GM12878 (cell line): Measurements from ENCODE around the gene SLC35F3. TPM values are rescaled to one million over a fixed set of nuclear protein-coding genes. Genes with fewer than 3 reads are reported as not detected.

Experiments used
- ATAC-seq: fragments of 200-7000 bp; cut with Tn5 transposase; 3 replicates; pipeline ENCODE4 v1.9.1; 2020; ENCODE audit warnings: mild to moderate bottlenecking, moderate library complexity
- BruUV-seq: library from RNA; stranded (reverse); fragments of 400-500 nt; replicated peaks from 2 replicates; lab custom pipeline; 2021; lab: Mats Ljungman, UMichigan
- CTCF ChIA-PET: fragments of 300-600 bp; sonication (Branson Sonifier 250); formaldehyde crosslinking; extraction: SDS; loops from one replicate; lab custom pipeline; 2021; ENCODE audit warnings: inconsistent platforms; lab: Yijun Ruan, JAX
- POLR2A ChIA-PET: fragments of 350-600 bp; formaldehyde crosslinking; extraction: SDS; loops from one replicate; lab custom pipeline; 2021; ENCODE audit warnings: inconsistent platforms; lab: Charles Lee
- RAD21 ChIA-PET: fragments of 300-600 bp; sonication (Branson Sonifier 250); formaldehyde crosslinking; loops from one replicate; lab custom pipeline; 2023; ENCODE audit warnings: antibody characterized with exemption; ENCODE audit not compliant: unreplicated experiment; lab: Charles Lee
- SMC1A ChIA-PET: fragments of 300-600 bp; sonication (Branson Sonifier 250); formaldehyde crosslinking; loops from one replicate; lab custom pipeline; 2023; ENCODE audit not compliant: unreplicated experiment, uncharacterized antibody; lab: Charles Lee
- DNase-seq: peaks from one replicate; pipeline ENCODE4 v3.0.0-alpha.2; 2011; ENCODE audit warnings: low read depth, low spot score
- FAIRE-seq: peaks from 3 replicates; lab custom pipeline; 2011; peaks lifted over from hg19 to GRCh38; lab: Jason Lieb, UNC
- H2AFZ ChIP-seq: 2 replicates; pipeline ENCODE4 v1.6.0; 2011; ENCODE audit warnings: low read depth, low read length, control low read depth; ENCODE audit not compliant: control insufficient read depth
- H3K27ac ChIP-seq: 2 replicates; pipeline ENCODE4 v1.5.1; 2011; ENCODE audit warnings: control low read depth; ENCODE audit not compliant: control insufficient read depth, insufficient read depth
- H3K27me3 ChIP-seq, 2 experiments: replicated peaks in 1 of 2; 2 replicates each; pipeline versions ENCODE4 v1.6.0 to v1.6.1; 2011; ENCODE audit warnings: low read length in 1 of 2; ENCODE audit not compliant: control insufficient read depth in 2 of 2, insufficient read depth in 2 of 2
- H3K36me3 ChIP-seq, 2 experiments: 2 replicates each; pipeline ENCODE4 v1.5.1; 2011; ENCODE audit warnings: low read length in 1 of 2; ENCODE audit not compliant: control insufficient read depth in 2 of 2, insufficient read depth in 2 of 2
- H3K4me1 ChIP-seq: 2 replicates; pipeline ENCODE4 v1.6.1; 2011; ENCODE audit warnings: mild to moderate bottlenecking, low read length, moderate library complexity, mixed read lengths; ENCODE audit not compliant: control insufficient read depth, insufficient read depth
- H3K4me2 ChIP-seq: 2 replicates; pipeline ENCODE4 v1.6.0; 2011; ENCODE audit warnings: control low read depth; ENCODE audit not compliant: control insufficient read depth, insufficient read depth
- H3K4me3 ChIP-seq: fragments of 200-600 bp; sonication (generic); 2 replicates; pipeline ENCODE4 v1.5.1; 2016
- H3K79me2 ChIP-seq: 2 replicates; pipeline ENCODE4 v1.6.0; 2011; ENCODE audit warnings: low read length; ENCODE audit not compliant: control insufficient read depth, insufficient read depth
- H3K9ac ChIP-seq: 2 replicates; pipeline ENCODE4 v1.8.0; 2011; ENCODE audit warnings: low read length, control low read depth, mixed read lengths; ENCODE audit not compliant: control insufficient read depth, insufficient read depth
- H3K9me3 ChIP-seq: replicated peaks from 3 replicates; pipeline ENCODE4 v1.5.1; 2011; ENCODE audit warnings: mild to moderate bottlenecking, low read length; ENCODE audit not compliant: control insufficient read depth, insufficient read depth
- H4K20me1 ChIP-seq: 2 replicates; pipeline ENCODE4 v1.6.0; 2011; ENCODE audit not compliant: control insufficient read depth, insufficient read depth
- CHD4 ChIP-seq: fragments of 200-600 bp; sonication (generic); IDR thresholded peaks from 2 replicates; pipeline ENCODE4 v1.6.1; 2016; ENCODE audit warnings: mild to moderate bottlenecking
- E2F8 ChIP-seq: fragments of 450-650 bp; IDR thresholded peaks from 2 replicates; pipeline ENCODE4 v1.6.1; 2018; ENCODE audit warnings: mild to moderate bottlenecking, low read depth, moderate library complexity; ENCODE audit not compliant: partially characterized antibody
- HDAC2 ChIP-seq: fragments of 200-600 bp; sonication (generic); IDR thresholded peaks from 2 replicates; pipeline ENCODE4 v1.6.1; 2017
- JUND ChIP-seq: IDR thresholded peaks from 2 replicates; pipeline ENCODE4 v1.6.1; 2012; ENCODE audit warnings: low read depth, mild to moderate bottlenecking, low read length, improper control_type of control experiment, moderate library complexity
- MYB ChIP-seq: fragments of 150-350 bp; IDR thresholded peaks from 2 replicates; pipeline ENCODE4 v1.6.1; 2014; ENCODE audit warnings: mild to moderate bottlenecking, low read depth, low read length, borderline replicate concordance
- RB1 ChIP-seq: fragments of 450-650 bp; formaldehyde crosslinking; IDR thresholded peaks from 2 replicates; pipeline ENCODE4 v1.6.1; 2017; ENCODE audit warnings: mild to moderate bottlenecking, borderline replicate concordance
- ZBED1 ChIP-seq: IDR thresholded peaks from 2 replicates; pipeline ENCODE4 v1.6.1; 2016; ENCODE audit warnings: borderline replicate concordance
- WGBS: methylation state at CpG from one replicate; pipeline ENCODE4 v1.1.6; 2016; ENCODE audit warnings: low lambda C conversion rate; ENCODE audit not compliant: insufficient replicate concordance, insufficient coverage; ENCODE audit errors: missing lambda C conversion rate; 5-methylcytosine and 5-hydroxymethylcytosine counted together
- in situ Hi-C: fragments of 300-500 bp; cut with MboI; formaldehyde crosslinking; loops from 9 replicates; pipeline ENCODE4 v1.14.3; 2018; ENCODE audit warnings: mixed read lengths
- intact Hi-C: fragments of 100-400 bp; cut with micrococcal nuclease; formaldehyde crosslinking; loops from one replicate; pipeline ENCODE4 v1.14.2; 2022; ENCODE audit not compliant: unreplicated experiment
- polyA plus RNA-seq, 11 experiments: library from polyadenylated mRNA; depleted of rRNA in 4 of 11; unstranded in 6 of 11; stranded (reverse) in 5 of 11; fragments of >200 nt; fragmentation: Nextera tagmentation in 4 of 11; fragmentation: Illumina TruSeq in 1 of 11; extraction: Ambion mirVana in 4 of 11; extraction: Trizol in 1 of 11; gene quantifications; 1 replicate in 1 of 11; 2 replicates in 10 of 11; pipeline versions ENCODE4 v1.2.1 to v1.2.3, GENCODE V29; 2011 to 2016; ENCODE audit warnings: inconsistent platforms in 2 of 11, missing spikeins in 2 of 11, low read depth in 1 of 11
- total RNA-seq, 4 experiments: library from RNA; depleted of rRNA in 3 of 4; stranded (reverse); fragments of >200 nt in 3 of 4; fragmentation: Illumina TruSeq in 1 of 4; extraction: Trizol in 1 of 4; gene quantifications; 2 replicates each; pipeline versions ENCODE4 v1.2.1 to v1.2.3, GENCODE V29; 2013 to 2021
- TF ChIP-seq, protein P1 (sequence below): fragments of 450-650 bp; IDR thresholded peaks from 2 replicates; pipeline ENCODE4 v1.6.1; 2017; ENCODE audit warnings: borderline replicate concordance
- TF ChIP-seq, protein P2 (sequence below): fragments of 150-350 bp; IDR thresholded peaks from 2 replicates; pipeline ENCODE4 v1.6.1; 2016; ENCODE audit warnings: low read depth, low read length

The SLC35F3 gene
- total and polyA plus RNA-seq, 10 of the 15 experiments (the other 5 are each of a cell fraction or from before 2014, with no cell fraction given): 1.0 to 8.6 (median 5.7) TPM

DNA sequence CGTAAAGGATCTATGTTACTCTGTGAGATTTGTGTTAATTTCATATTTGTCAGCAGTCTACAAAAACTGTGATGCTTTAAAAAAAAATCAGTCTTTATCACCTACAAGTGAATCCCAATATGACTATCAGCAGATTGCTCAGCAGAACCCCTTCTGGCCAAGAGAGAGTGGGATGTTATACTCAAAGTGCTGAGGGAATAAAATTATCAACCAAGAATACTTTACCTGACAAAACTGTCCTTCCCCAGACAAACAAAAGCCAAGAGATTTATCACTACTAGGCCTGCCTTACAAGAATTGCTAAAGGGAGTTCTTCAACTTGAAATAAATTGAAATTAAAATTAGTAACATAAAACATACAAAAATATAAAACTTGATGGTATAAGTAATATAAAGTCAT lies 105.2 kb downstream of the SLC35F3 start:
- Histone ChIP-seq H3K27me3 (no peaks in the 10 kb centered on the region), H3K4me2 (no peak overlapping the region), H3K36me3 (no peaks in the 10 kb centered on the region), H3K27ac (no peak overlapping the region), H4K20me1 (no peaks in the 10 kb centered on the region), H3K4me1 (no peaks in the 10 kb centered on the region), H3K4me3 (no peak overlapping the region), H3K9me3 (no peaks in the 10 kb centered on the region), H2AFZ (no peak overlapping the region), H3K9ac (no peak overlapping the region), H3K79me2 (no peaks in the 10 kb centered on the region)
- BruUV-seq: no TSS peak
- ChIA-PET RAD21 (no interaction called here), CTCF (no interaction called here), POLR2A (no interaction called here), SMC1A (no interaction called here)
- TF ChIP-seq CHD4 (no peak), RB1 (no peak), JUND (no peak), MYB (no peak), HDAC2 (no peak)
- TF ChIP-seq, protein P1, sequence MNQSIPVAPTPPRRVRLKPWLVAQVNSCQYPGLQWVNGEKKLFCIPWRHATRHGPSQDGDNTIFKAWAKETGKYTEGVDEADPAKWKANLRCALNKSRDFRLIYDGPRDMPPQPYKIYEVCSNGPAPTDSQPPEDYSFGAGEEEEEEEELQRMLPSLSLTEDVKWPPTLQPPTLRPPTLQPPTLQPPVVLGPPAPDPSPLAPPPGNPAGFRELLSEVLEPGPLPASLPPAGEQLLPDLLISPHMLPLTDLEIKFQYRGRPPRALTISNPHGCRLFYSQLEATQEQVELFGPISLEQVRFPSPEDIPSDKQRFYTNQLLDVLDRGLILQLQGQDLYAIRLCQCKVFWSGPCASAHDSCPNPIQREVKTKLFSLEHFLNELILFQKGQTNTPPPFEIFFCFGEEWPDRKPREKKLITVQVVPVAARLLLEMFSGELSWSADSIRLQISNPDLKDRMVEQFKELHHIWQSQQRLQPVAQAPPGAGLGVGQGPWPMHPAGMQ: no peak
- ATAC-seq (no peak), FAIRE-seq (no peak), DNase-seq (no peak)
- intact Hi-C loops: no loop called here
- in situ Hi-C loops: no loop called here
- 5% methylated on average over 1 of the region's 1 CpG for WGBS

DNA sequence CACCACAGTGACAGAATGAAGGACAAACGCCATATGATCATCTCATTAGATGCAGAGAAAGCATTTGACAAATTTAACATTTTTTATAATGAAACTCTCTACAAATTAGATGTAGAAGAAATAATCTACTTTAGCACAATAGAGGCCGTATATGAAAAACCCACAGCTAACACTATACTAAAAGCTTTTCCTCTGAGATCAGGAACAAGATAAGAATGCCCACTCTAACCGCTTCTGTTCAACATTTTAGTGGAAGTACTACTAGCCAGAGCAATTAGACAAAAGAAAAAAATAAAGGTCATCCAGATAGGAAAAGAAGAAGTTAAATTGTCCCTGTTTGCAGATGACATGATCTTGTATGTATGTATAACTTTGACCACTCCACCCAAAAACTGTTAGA lies 109.7 kb downstream of the SLC35F3 start:
- no peak overlapping the region for H3K4me3 ChIP-seq
- POLR2A ChIA-PET: no interaction called here
- 17% methylated on average over 3 of the region's 3 CpGs for WGBS
- in situ Hi-C loops: no loop called here
- no peaks in the 10 kb centered on the region for H3K4me1 ChIP-seq
- no peak for FAIRE-seq
- CTCF ChIA-PET: no interaction called here
- no peak for DNase-seq
- no peaks in the 10 kb centered on the region for H4K20me1 ChIP-seq
- RAD21 ChIA-PET: no interaction called here
- BruUV-seq: no TSS peak
- SMC1A ChIA-PET: no interaction called here
- no peaks in the 10 kb centered on the region for H3K79me2 ChIP-seq
- H3K9ac ChIP-seq: no peak overlapping the region
- no peaks in the 10 kb centered on the region for H3K9me3 ChIP-seq
- no peak overlapping the region for H3K4me2 ChIP-seq
- intact Hi-C loops: no loop called here
- H3K27ac ChIP-seq: no peak overlapping the region
- no peak for ATAC-seq
- H3K27me3 ChIP-seq: no peaks in the 10 kb centered on the region; a peak in 1 of 4 replicates
- no peaks in the 10 kb centered on the region for H3K36me3 ChIP-seq
- H2AFZ ChIP-seq: no peak overlapping the region
- TF ChIP-seq E2F8 (no peak), ZBED1 (no peak)
- TF ChIP-seq, protein P1: no peak
- TF ChIP-seq, protein P2, sequence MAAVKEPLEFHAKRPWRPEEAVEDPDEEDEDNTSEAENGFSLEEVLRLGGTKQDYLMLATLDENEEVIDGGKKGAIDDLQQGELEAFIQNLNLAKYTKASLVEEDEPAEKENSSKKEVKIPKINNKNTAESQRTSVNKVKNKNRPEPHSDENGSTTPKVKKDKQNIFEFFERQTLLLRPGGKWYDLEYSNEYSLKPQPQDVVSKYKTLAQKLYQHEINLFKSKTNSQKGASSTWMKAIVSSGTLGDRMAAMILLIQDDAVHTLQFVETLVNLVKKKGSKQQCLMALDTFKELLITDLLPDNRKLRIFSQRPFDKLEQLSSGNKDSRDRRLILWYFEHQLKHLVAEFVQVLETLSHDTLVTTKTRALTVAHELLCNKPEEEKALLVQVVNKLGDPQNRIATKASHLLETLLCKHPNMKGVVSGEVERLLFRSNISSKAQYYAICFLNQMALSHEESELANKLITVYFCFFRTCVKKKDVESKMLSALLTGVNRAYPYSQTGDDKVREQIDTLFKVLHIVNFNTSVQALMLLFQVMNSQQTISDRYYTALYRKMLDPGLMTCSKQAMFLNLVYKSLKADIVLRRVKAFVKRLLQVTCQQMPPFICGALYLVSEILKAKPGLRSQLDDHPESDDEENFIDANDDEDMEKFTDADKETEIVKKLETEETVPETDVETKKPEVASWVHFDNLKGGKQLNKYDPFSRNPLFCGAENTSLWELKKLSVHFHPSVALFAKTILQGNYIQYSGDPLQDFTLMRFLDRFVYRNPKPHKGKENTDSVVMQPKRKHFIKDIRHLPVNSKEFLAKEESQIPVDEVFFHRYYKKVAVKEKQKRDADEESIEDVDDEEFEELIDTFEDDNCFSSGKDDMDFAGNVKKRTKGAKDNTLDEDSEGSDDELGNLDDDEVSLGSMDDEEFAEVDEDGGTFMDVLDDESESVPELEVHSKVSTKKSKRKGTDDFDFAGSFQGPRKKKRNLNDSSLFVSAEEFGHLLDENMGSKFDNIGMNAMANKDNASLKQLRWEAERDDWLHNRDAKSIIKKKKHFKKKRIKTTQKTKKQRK: no peak
